Posterior vena cava (tissue), 2 donors: ENCODE data around the gene GNG14. TPM values are rescaled to one million over a fixed set of nuclear protein-coding genes. Genes with fewer than 3 reads are reported as not detected.

Source experiments
- total RNA-seq, 2 donors: library from RNA; stranded (reverse); fragmentation: NEBNext Ultra II Directional; extraction: Animal tissue kit (Norgen Biotek cat#: 25700); gene quantifications; one replicate each; pipeline ENCODE4 v1.2.1, GENCODE V29; 2021
- donor health status: DM: yes; HTN: yes; CAD: no.
- donor health status: DM: yes; HTN: yes; CAD: no.

The GNG14 gene
- total RNA-seq, 2 donors from 2014 or later, result not detected

Other genes starting within 250 kb of the GNG14 start
- gene ZNF443, start 247.0 kb upstream of the GNG14 start, total RNA-seq, result 1 to 10 TPM; 2.8 to 4.6 TPM
- gene ZNF709, start 203.2 kb upstream of the GNG14 start, total RNA-seq, result 1 to 10 TPM; 2.9 to 3.0 TPM
- gene ZNF564, start 136.5 kb upstream of the GNG14 start, total RNA-seq, result 10 to 100 TPM; 11.8 to 12.6 TPM
- gene ZNF490, start 77.2 kb upstream of the GNG14 start, total RNA-seq, result 1 to 10 TPM; 5.4 to 6.3 TPM
- gene ZNF791, start 77.1 kb upstream of the GNG14 start, total RNA-seq, result 10 to 100 TPM; 26.8 to 28.5 TPM
- gene MAN2B1, start 21.3 kb upstream of the GNG14 start, total RNA-seq, result 10 to 100 TPM; 57.2 to 95.8 TPM
- gene WDR83, start 21.2 kb upstream of the GNG14 start, total RNA-seq, result 1 to 10 TPM; 6.7 to 6.9 TPM
- 10 to 100 TPM; 47.2 to 52.6 TPM for gene DHPS, start 6.1 kb upstream of the GNG14 start, total RNA-seq
- gene FBXW9, start 8.6 kb downstream of the GNG14 start, total RNA-seq, result 1 to 10 TPM; 3.1 to 3.6 TPM
- gene TNPO2, start 35.9 kb downstream of the GNG14 start, total RNA-seq, result 10 to 100 TPM; 57.5 to 59.2 TPM
- gene TRIR, start 46.7 kb downstream of the GNG14 start, total RNA-seq, result 100 to 1,000 TPM; 109 to 121 TPM
- 10 to 100 TPM; 41.2 to 42.6 TPM for gene GET3, start 49.5 kb downstream of the GNG14 start, total RNA-seq
- gene BEST2, start 63.8 kb downstream of the GNG14 start, total RNA-seq, result not detected
- 10 to 100 TPM; 20.2 to 21.7 TPM for gene HOOK2, start 87.6 kb downstream of the GNG14 start, total RNA-seq
- gene JUNB, start 103.5 kb downstream of the GNG14 start, total RNA-seq, result 100 to 1,000 TPM; 193 to 418 TPM
- 100 to 1,000 TPM; 126 to 130 TPM for gene PRDX2, start 113.8 kb downstream of the GNG14 start, total RNA-seq
- gene THSD8, start 114.1 kb downstream of the GNG14 start, total RNA-seq, result 1 to 10 TPM in 1 of 2 donors, under 1 TPM in 1; 1.00 to 1.6 TPM
- 1 to 10 TPM; 4.3 to 5.1 TPM for gene RNASEH2A, start 118.6 kb downstream of the GNG14 start, total RNA-seq
- not detected for gene RTBDN, start 146.6 kb downstream of the GNG14 start, total RNA-seq
- gene MAST1, start 150.5 kb downstream of the GNG14 start, total RNA-seq, result under 1 TPM in 1 of 2 donors, not detected in 1; 0.37 TPM
- 10 to 100 TPM; 20.2 to 31.8 TPM for gene DNASE2, start 193.5 kb downstream of the GNG14 start, total RNA-seq
- under 1 TPM in 1 of 2 donors, not detected in 1; 0.33 TPM for gene KLF1, start 199.2 kb downstream of the GNG14 start, total RNA-seq
- 10 to 100 TPM in 1 of 2 donors, 1 to 10 TPM in 1; 8.5 to 14.6 TPM for gene GCDH, start 203.2 kb downstream of the GNG14 start, total RNA-seq
- not detected for gene SYCE2, start 231.3 kb downstream of the GNG14 start, total RNA-seq
- 10 to 100 TPM; 30.8 to 31.1 TPM for gene FARSA, start 245.7 kb downstream of the GNG14 start, total RNA-seq